ENCODE measurements around the gene DONSON. TPM values are rescaled to one million over a fixed set of nuclear protein-coding genes. Genes with fewer than 3 reads are reported as not detected.

DONSON gene
- total RNA-seq, 3 donors from 2014 or later (not counting 1 experiment from before 2014, with no cell fraction given), result 17.0 to 18.3 (median 17.3) TPM

GRCh38 chr21:33566514-33566913 is 22.0 kb downstream of the DONSON start:
- intact Hi-C loops (cut with micrococcal nuclease), result no loop called here
- Histone ChIP-seq H3K9me3 (ENCODE audit: control insufficient read depth, insufficient read depth, low read length) (no peaks in the 10 kb centered on the region), H3K4me1 (ENCODE audit: control insufficient read depth, insufficient read depth, low read length) (no peaks in the 10 kb centered on the region), H3K27me3 (ENCODE audit: control insufficient read depth, insufficient read depth, low read length) (no peaks in the 10 kb centered on the region), H3K4me3 (ENCODE audit: low read length) (no peak overlapping the region), H3K27ac (ENCODE audit: low read length) (no peak overlapping the region), H3K36me3 (ENCODE audit: control insufficient read depth, insufficient read depth, low read length) (peaks cover 78% of the 10 kb centered on the region)
- Mint-ChIP-seq H3K27ac (peak overlapping the region; percentile 42 to 50), H3K4me3 (no peak overlapping the region), H3K36me3 (peaks cover 18% of the 10 kb centered on the region), H3K4me1 (peaks cover 32 to 35% of the 10 kb centered on the region in 2 donors), H3K27me3 (ENCODE audit: low read depth in 2 of 2) (no peaks in the 10 kb centered on the region), H3K9me3 (no peaks in the 10 kb centered on the region)
- DNase-seq (no peak), ATAC-seq (no peak)
- no peak for TF ChIP-seq CTCF (IDR thresholded peaks at IDR 0.05)
- WGBS (ENCODE audit: insufficient coverage), result 88% methylated on average over 1 of the region's 2 CpGs

DNA sequence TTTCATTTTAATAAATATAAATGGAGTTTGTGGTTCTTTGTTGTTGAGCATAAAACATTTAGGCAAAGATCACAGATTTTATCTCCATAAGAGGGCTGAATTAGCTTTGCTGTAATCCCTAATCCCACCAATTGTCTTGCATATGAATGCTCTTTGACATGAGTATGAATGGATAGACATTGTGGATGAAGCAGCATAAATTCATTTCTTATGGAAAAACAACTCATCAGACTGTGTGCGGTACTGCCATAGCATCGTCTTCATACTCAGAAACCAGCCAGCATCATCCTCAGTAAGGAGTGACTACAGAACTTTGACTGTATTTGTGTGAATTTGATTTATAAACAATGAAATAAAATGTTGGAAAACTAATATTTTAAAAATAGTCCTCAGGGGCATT is 26.1 kb downstream of the DONSON start:
- Histone ChIP-seq H3K27me3 (ENCODE audit: control insufficient read depth, insufficient read depth, low read length) (no peaks in the 10 kb centered on the region), H3K4me3 (ENCODE audit: low read length) (no peak overlapping the region), H3K4me1 (ENCODE audit: control insufficient read depth, insufficient read depth, low read length) (peaks cover under 1% of the 10 kb centered on the region), H3K27ac (ENCODE audit: low read length) (no peak overlapping the region), H3K36me3 (ENCODE audit: control insufficient read depth, insufficient read depth, low read length) (peaks cover 81% of the 10 kb centered on the region), H3K9me3 (ENCODE audit: control insufficient read depth, insufficient read depth, low read length) (no peaks in the 10 kb centered on the region)
- H3K27me3 Mint-ChIP-seq (ENCODE audit: low read depth in 2 of 2), result no peaks in the 10 kb centered on the region
- intact Hi-C loops (cut with micrococcal nuclease), result no loop called here
- no peaks in the 10 kb centered on the region for H3K9me3 Mint-ChIP-seq
- ATAC-seq (no peak), DNase-seq (no peak)
- peak overlapping the region in 1 of 2 donors; percentile 74 for H3K27ac Mint-ChIP-seq
- peaks cover 31 to 49% of the 10 kb centered on the region in 2 donors for H3K4me1 Mint-ChIP-seq
- peaks cover 28% of the 10 kb centered on the region for H3K36me3 Mint-ChIP-seq
- no peak overlapping the region for H3K4me3 Mint-ChIP-seq
- WGBS (ENCODE audit: insufficient coverage), result no CpG with 5 or more reads among the region's 2 CpGs
- no peak for TF ChIP-seq CTCF (IDR thresholded peaks at IDR 0.05)

- Mint-ChIP-seq H3K4me3 (no peak overlapping the region), H3K27ac (peak overlapping the region; percentile 54 to 74), H3K27me3 (ENCODE audit: low read depth in 2 of 2) (no peaks in the 10 kb centered on the region), H3K36me3 (peaks cover 36% of the 10 kb centered on the region), H3K9me3 (no peaks in the 10 kb centered on the region), H3K4me1 (peaks cover 41 to 59% of the 10 kb centered on the region in 2 donors)
- Histone ChIP-seq H3K27ac (ENCODE audit: low read length) (no peak overlapping the region), H3K27me3 (ENCODE audit: control insufficient read depth, insufficient read depth, low read length) (no peaks in the 10 kb centered on the region), H3K9me3 (ENCODE audit: control insufficient read depth, insufficient read depth, low read length) (no peaks in the 10 kb centered on the region), H3K4me3 (ENCODE audit: low read length) (no peak overlapping the region), H3K36me3 (ENCODE audit: control insufficient read depth, insufficient read depth, low read length) (peaks cover 78% of the 10 kb centered on the region), H3K4me1 (ENCODE audit: control insufficient read depth, insufficient read depth, low read length) (peaks cover 4% of the 10 kb centered on the region)
- no peak for TF ChIP-seq CTCF (IDR thresholded peaks at IDR 0.05)
- DNase-seq (no peak), ATAC-seq (no peak)
- 100% methylated on average over 1 of the region's 2 CpGs for WGBS (ENCODE audit: insufficient coverage)
- intact Hi-C loops (cut with micrococcal nuclease), result no loop called here
These were observed 27.1 kb downstream of the DONSON start for GRCh38 chr21:33561373-33561772.

- intact Hi-C loops (cut with micrococcal nuclease), result no loop called here
- Histone ChIP-seq H3K4me1 (ENCODE audit: control insufficient read depth, insufficient read depth, low read length) (peaks cover 4% of the 10 kb centered on the region), H3K27me3 (ENCODE audit: control insufficient read depth, insufficient read depth, low read length) (no peaks in the 10 kb centered on the region), H3K9me3 (ENCODE audit: control insufficient read depth, insufficient read depth, low read length) (no peaks in the 10 kb centered on the region), H3K27ac (ENCODE audit: low read length) (no peak overlapping the region), H3K36me3 (ENCODE audit: control insufficient read depth, insufficient read depth, low read length) (peaks cover 80% of the 10 kb centered on the region), H3K4me3 (ENCODE audit: low read length) (no peak overlapping the region)
- DNase-seq (no peak), ATAC-seq (peak in 1 of 3 donors; percentile 4)
- H3K27ac Mint-ChIP-seq, result peak overlapping the region; percentile 54 to 74
- H3K4me3 Mint-ChIP-seq, result no peak overlapping the region
- H3K4me1 Mint-ChIP-seq, result peaks cover 45 to 63% of the 10 kb centered on the region in 2 donors
- H3K9me3 Mint-ChIP-seq, result no peaks in the 10 kb centered on the region
- peaks cover 36% of the 10 kb centered on the region for H3K36me3 Mint-ChIP-seq
- no peaks in the 10 kb centered on the region for H3K27me3 Mint-ChIP-seq (ENCODE audit: low read depth in 2 of 2)
- no peak for TF ChIP-seq CTCF (IDR thresholded peaks at IDR 0.05)
These were observed 27.5 kb downstream of the DONSON start for GRCh38 chr21:33560965-33561364.

Measured in natural killer cell (primary cell).